HG03175 (cell line): ENCODE results near the gene CST11.

Experiments
- ATAC-seq: cut with Tn5 transposase; IDR thresholded peaks from one replicate; pipeline ENCODE4 v1.9.1; 2021; ENCODE audit warnings: mild to moderate bottlenecking, moderate library complexity; ENCODE audit not compliant: unreplicated experiment

CST11 gene

DNA sequence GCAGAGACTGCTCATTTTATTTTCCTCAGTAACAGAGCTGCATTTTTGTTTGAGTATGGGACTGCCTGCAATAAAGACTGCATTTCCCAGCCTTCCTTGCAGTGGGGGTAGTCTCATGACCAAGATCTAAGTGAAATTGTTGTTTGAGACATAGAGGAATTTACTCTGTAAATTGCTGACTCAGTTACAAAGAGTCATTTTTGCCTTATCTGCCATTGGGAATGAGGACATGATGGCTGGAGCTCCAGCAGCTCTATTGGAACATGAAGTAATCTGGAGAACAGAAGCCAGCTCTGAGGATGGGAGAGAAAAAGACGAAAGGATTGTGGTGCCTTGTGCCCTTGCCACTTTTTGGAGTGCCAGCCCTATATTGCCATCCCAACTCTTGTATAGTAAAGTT is 2.1 kb upstream of the CST11 start:
- no peak for ATAC-seq

DNA sequence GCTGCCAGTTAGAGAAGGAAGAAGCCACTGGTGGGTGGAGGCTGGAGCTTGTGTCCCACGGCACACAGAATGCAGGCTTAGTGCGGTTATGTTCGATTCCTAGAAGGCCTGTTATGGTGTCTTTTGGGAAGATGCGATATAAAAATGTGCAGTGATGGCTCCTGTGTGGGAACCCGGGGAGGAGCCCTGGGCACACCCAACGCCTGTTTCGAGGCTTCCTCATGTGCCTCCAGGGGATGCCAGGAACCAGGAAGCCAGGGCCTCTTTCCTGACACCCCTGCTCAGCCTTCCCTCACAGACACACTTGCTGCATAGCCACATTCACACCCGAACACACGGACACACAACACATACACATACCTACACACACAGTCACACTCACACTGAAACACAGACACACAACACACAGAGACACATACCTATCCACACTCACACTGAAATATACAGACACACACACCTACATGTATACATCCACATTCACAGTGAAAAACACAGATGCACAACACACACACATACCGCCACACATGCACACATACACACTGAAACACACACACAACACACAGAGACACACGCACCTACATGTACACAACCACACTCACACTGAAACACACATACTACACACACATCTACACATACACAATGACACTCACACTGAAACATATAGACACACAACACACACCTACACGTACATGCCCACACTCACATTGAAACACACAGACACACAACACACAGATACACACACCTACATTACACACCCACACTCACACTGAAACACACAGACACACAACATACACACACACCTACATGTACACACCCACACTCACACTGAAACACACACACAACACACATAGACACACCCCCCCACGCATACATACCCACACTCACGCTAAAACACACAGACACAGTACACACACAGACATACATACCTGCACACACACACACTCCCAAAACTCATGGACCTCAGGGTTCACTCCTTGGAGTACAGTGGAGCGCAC is 1.2 kb upstream of the CST11 start:
- ATAC-seq: no peak

DNA sequence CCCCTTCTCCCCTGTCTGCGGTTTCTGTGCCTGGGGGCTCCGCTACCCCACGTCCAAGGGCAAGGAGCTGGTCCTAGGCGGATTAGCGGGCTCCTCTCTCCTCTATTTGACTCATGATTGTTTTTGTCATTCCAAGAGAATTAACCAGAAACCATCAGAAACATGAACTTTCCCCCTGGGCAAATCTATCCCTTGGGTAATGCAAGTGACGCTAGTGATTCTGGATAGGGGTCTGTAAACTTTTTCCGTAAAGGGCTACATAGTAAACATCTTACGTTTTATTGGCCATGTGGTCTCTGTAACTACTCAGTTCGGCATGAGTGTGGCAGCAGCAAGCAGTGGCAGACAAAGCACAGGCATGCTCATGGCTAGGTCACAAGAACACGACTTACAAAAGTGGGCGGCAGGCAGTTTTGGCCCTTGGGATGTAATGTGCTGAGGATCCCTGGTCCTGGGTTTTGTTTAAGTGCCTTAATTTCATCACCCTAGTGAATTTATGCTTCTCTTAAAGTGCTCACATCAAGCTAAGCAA is 654 bp downstream of the CST11 start:
- ATAC-seq: no peak

DNA sequence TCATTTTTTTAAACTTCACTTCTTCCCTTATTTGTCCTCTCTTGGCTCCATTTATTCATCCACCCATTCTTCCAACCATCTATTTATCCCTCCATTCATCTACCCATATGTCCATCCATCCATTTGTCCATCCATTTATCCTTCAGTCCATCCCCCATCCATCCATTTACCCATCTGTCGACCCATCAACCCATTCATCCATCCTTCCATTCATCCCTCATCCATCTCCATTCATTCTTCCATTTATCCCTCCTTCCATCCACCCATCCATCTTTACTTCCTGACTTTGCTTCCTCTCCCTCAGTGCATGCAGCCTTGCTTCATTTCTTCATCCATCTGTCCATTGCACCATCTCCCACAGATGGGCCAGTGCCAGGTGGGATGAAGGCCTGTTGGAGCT is 1.8 kb downstream of the CST11 start:
- no peak for ATAC-seq

DNA sequence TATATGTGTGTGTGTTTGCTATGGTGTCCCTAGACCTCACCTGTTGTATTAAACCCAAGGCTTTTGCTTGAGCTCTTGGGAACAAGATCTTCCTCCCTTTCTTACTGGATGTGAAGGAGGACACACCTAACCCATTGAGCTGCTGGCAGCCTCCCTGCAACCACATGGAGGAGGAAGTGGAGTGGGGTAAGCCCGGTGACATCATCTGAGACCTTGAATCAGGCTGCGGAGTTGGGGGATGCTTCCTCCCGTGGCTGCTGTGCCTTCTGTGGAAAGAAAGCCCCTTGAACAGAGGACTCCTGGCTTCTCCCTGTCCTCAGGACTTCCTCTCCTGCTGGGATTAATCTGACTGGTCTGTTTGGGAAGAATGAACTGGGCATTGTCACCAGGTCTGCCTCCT is 3.3 kb downstream of the CST11 start:
- ATAC-seq: no peak

DNA sequence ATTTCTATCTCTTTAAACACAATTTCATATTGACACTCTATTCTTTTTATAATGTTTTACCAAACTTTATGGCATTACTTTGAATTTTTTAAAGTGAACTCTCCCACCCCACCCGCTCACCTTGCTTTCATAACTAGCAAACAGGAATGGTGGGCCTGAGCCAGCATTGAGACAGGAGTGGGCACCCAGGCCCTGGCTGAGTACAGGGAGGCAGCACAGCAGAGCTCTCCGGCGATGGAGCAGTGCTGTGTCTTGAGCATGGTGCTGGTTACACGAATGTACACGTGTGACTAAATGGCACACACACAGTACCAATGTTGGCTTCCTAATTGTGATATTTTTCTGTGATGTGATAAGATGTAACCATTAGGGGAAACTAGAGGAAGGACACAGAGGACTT is 4.5 kb downstream of the CST11 start:
- no peak for ATAC-seq

DNA sequence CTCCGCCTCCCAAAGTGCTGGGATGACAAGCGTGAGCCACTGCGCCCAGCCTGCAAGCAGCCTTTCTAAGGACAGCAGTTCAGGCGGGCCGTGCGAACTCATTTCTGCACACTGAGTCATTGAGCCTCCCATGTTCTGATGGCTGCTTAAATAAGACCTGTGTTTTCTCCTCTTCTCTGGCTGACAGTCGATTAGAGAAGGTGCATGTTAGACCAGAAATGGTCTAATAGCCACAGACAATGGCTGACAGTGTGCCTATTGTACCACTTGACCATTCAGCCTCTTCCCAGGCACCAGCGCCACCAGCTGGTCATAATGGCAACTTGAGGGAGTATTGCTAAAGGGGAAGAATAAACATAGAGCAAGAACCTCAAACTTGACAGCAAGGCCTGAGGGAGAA is 6.2 kb downstream of the CST11 start:
- peak; percentile 51 for ATAC-seq

DNA sequence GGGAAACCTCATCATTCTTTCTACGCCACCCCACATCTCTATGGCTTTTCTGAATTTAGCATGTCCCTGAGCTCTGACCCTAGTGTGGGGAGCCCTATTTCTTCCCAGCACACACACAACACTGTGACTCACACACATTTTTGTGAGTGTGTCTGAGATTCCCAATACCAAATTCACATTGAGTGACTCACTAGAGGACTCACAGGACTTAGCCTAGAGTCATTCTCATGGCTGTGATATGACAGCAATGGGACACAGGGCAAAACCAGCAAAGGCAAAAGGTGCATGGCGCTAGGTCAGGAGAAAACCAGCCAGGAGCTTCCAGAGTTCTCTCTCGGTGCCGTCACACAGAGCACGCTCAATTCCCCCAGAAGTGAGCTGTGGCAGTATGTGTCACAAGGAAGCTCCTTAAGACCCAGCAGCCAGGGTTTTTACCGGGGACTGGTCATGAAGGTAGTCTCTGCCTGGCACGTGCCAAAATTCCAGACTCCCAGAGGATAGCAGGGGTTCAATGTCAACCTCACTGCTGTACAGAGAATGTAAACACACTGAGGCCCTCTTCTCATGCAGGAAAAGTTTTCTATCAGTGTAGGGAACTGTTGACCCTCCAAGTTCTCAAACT is 7.0 kb downstream of the CST11 start:
- no peak for ATAC-seq

DNA sequence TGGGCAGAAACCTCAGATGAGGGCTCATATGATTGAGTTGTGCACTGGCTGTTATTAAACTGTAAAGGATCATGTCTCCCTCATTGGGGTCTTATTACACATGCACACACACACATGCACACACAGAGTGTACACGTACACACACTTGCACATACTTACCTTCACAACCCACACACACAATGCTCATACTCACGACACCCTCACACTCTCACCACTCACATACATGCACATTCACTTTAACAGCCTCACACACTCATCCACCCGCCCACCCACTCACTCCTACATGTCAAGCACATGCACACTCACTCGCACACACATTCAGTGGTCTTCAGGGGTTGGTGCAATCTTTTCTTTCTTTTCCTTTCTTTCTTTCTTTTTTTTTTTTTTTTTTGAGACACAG is 7.8 kb downstream of the CST11 start:
- no peak for ATAC-seq

DNA sequence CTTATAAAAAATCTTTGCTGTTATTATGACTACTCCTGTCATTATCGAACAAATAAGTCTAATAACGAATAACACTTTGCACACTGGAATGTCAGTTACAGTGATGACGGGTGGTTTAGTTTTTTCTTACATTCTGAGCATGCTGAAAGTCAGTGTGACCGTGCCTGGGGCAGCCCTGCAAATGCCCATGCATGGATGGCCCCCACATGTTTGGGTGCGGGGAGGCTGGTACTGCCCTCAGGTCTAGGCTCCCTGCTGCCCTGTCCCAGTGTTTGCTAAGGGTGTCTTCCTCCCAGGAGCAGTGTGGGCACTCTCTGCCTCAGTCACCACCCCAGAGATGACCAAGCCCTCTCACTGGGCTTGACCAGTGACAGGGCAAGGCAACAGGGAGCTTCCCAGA is 10.2 kb downstream of the CST11 start:
- no peak for ATAC-seq

DNA sequence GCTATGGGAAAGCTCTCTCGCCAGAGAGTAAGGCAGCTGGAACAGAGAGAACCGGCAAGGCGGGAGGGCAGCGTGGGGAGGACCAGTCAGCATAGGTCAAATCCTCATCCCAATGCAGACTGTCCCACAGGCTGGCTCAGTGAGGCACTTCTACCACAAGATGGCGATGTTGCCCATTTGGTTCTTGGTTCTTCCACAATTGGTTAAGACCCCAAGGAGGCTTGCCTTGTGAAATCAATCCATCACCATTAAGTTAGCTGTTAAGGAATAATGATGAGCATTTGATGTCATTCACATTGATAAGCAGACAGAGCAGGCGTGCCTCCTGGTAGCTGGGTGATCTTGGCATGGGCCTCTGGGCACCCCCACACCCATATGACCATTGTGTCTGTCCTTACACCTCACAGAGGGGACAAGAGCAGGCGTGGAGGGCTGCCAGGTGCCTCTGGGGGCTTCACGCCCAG is 10.8 kb downstream of the CST11 start:
- ATAC-seq: peak; percentile 74

DNA sequence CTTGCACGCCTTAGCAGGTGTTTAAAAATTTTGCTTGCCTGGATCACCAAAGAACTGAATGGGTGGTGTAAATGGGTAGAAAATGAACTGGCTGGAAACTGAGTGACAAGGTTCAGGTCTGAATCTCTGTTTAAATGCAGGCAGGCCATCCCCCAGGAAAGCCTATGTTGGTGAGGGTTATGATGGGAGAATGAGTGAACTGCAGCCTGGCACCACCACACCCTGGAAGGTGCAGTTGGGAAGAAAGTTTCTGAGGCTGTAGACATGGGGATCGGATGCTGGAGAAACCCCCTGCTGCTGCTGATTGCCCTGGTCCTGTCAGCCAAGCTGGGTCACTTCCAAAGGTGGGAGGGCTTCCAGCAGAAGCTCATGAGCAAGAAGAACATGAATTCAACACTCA is 12.7 kb downstream of the CST11 start:
- ATAC-seq: no peak

DNA sequence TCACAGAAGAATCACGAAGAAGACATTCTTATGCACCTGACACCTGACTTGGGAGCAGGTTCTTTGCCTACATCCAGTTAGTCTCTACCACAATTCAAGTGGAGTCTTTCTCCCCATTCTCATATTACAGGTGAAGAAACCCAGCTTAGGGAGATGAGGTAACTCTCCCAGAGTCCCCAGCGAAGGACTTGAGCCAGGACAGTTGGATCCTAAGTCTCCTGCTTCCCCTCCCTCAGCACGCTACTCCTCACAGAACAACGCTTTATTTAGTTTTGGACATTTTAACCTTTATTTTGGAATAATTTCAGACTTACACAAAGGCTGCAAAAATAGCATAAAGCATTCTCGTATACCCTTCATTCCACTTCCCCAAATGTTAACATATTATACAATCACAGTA is 14.0 kb downstream of the CST11 start:
- ATAC-seq: no peak

DNA sequence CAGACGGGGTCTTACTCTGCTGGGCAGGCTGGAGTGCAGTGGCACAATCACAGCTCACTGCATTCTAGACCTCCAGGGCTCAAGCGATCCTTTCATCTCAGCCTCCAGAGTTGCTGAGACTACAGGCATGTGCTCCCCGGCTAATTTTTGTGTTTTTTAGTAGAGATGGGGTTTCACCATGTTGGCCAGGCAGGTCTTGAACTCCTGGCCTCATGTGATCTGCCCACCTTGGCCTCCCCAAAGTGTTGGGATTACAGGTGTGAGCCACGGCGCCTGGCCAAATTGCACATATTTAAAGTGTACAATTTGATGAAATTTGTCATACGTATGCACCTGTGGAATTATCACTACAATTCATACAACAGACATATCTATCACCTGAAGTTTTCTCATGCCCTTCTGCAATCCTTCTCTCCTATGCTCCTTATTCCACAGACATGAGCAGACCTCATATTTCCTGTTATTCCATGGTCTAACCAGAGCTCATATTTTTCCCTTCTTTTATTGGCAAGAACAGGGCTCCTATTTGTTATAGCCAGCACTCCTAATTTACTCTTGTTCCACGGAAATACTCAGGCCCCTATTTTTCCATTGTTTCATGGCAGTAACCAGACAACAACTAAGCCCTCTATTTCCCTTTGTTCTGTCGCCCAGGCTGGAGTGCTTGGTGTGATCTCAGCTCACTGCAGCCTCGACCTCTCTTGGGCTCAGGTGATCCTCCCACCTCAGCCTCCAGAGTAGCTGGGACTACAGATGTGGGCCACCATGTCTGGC is 15.4 kb downstream of the CST11 start:
- ATAC-seq: no peak

DNA sequence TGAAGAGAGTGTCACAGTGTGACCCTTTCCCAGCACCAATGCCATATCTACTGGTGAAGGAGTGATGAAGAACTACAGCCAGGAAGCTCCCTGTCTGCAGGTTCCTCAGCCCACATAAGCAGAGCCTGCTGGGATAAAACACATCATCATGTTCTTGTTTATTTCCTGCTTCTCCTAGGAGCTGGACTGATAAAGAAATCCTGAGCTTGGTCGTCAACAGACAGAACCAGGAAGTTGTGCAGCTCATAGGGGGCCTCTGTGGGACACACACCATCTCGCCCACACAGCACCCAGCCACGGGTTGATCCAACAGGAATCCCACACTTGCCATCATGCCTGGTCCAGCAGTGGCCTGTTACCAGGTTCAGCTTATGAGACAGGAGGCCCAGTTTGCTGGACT is 16.0 kb downstream of the CST11 start:
- no peak for ATAC-seq

DNA sequence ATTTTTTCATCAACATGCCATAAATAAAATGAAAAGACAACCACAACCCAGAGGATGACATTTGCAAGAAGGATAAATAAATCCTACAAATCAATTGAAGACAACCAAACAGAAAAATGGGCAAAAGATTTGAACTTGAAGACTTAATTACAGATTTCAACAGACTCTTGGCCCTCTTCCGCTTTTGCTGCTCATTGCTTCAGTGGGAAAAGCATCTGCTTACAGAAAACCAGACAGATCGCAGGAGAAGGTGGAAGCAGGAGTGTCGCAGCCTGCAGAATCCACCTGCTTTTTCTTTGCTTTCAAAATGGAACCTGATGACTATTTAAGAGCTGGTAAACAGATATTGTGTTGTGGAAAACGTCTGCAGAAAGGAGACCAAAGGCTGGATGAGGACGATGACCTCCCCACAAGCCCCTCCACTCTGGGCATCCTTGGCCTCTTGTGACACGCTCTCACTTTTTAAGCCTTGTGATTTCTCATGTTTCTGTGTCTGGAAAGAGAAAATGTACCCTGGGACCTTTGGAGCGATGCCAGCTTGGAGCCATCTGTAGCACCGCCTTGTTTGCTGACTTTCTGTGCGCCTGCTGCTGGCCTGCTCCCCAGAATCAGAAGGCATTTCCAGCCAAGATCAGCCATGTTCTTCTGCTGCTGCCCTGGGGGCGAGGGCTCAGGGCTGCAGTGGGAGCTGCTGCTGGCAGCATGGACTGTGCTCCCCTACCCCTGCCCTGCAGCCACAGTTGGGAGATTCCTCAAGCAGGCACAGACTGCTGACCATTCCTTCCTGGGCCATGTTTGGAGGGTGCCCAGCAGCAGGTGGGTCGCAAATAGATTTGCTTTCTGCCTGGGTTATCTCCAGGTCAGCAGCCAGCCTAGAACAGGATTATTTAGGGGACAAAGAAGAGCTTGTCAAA is 16.8 kb downstream of the CST11 start:
- ATAC-seq: no peak

DNA sequence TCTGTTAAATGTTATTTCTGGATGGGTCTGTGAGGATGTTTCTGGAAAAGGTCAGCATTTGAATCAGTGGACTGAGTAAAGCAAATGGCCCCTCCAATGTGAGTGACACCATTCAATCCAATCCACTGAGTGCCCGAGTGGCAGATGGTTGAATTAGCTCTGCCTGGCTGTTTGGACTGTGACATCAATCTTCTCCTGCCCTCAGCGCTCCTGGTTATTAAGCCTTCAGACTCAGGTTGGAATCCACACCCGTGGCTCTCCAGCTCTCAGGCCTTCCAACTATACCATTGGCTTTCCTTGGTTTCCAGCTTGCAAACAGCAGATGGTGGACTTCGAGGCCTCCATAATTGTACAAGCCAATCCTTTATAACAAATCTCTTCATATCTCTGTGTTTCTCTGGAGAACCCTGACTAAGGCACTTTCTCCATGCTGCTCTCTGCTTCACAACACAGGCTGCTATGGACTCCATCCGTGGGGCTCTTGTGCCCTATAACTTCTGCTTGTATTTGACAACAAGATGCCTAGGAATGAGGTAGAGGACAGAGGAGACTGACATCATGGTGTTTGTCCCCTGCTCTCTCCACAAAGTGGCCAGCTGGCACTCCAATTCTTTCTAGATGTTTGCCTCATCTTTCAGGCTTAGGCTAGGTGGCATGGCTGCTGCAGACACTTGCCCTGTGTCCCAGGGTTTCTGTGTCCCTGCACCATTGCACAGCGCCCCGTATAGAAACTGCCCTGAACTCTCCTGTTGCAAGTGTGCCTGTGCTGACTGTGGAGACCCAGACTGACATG is 18.0 kb downstream of the CST11 start:
- ATAC-seq: no peak

DNA sequence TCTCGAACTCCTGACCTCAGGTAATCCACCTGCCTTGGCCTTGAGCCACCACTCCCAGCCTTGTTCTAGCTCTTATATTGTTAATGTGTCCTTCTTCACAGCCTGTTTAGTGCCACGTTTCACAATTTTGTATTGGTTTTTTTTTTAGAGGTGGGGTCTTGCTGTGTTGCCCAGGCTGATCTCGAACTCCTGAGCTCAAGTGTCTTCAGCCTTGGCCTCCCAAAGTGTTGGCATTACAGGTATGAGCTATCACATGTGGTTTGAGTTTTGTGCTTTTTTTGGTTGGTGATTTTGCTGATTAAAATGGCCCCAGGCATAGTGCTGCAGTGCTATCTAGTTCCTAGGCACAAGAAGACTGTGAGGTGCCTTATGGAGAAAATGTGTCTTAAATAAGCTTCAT is 19.0 kb downstream of the CST11 start:
- ATAC-seq: no peak

DNA sequence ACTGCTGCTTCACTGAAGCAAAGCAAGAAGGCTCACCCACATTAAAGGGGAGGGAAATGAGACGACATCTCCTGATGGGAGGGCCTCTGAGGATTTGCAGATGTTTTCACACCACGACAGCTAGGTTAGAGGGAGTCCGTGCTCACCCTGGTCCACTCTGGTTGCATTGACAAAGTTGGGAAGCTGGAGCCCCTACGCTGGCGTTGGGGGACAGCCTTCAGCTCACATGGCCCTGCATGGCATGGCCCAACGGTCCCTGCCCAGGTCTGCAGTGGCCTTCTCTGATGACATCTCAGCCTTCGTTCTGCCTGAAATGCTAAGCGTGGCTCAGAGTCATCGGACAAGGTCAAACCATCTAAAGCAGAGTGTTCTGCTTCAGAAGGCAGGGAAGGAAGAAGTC is 27.5 kb downstream of the CST11 start:
- ATAC-seq: no peak
